GM19328 (cell line): ENCODE measurements around the gene SMG7.
"Not testable (repeated sequence)": the region's sequence is repeated elsewhere in the genome, so short reads cannot be mapped to it uniquely, and the experiment has no call there.

Source experiments
- ATAC-seq: cut with Tn5 transposase; IDR thresholded peaks from one replicate; pipeline ENCODE4 v1.9.1; 2021; ENCODE audit warnings: mild to moderate bottlenecking, moderate library complexity; ENCODE audit not compliant: unreplicated experiment

Gene SMG7, protein sequence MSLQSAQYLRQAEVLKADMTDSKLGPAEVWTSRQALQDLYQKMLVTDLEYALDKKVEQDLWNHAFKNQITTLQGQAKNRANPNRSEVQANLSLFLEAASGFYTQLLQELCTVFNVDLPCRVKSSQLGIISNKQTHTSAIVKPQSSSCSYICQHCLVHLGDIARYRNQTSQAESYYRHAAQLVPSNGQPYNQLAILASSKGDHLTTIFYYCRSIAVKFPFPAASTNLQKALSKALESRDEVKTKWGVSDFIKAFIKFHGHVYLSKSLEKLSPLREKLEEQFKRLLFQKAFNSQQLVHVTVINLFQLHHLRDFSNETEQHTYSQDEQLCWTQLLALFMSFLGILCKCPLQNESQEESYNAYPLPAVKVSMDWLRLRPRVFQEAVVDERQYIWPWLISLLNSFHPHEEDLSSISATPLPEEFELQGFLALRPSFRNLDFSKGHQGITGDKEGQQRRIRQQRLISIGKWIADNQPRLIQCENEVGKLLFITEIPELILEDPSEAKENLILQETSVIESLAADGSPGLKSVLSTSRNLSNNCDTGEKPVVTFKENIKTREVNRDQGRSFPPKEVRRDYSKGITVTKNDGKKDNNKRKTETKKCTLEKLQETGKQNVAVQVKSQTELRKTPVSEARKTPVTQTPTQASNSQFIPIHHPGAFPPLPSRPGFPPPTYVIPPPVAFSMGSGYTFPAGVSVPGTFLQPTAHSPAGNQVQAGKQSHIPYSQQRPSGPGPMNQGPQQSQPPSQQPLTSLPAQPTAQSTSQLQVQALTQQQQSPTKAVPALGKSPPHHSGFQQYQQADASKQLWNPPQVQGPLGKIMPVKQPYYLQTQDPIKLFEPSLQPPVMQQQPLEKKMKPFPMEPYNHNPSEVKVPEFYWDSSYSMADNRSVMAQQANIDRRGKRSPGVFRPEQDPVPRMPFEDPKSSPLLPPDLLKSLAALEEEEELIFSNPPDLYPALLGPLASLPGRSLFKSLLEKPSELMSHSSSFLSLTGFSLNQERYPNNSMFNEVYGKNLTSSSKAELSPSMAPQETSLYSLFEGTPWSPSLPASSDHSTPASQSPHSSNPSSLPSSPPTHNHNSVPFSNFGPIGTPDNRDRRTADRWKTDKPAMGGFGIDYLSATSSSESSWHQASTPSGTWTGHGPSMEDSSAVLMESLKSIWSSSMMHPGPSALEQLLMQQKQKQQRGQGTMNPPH

GRCh38 chr1:183472488-183473216, at the start of gene SMG7:
SMG7 (plus strand) TSS chr1:183472499; CDS start chr1:183472621, 122 bp downstream.
- ATAC-seq, result peak; percentile 12

DNA sequence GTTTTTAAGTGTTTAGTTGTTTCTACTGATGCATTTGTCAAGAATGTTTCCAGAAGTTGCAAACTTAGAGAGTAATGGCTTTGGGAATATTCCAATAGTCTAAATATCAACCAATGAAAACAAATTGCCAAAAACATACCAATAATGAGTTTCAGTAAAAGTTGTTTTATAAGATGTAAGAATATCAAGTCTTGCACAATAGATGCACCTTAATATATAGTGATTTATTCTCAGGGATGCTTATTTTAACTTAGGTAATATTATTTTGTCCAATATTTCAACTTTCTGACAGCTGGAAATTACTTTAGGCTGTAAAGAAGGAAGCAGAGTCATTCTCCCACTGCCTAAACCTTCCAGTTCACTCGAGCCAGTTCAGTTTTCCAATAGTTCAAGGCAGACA, 48.8 kb upstream of the SMG7 start:
- no peak for ATAC-seq

DNA sequence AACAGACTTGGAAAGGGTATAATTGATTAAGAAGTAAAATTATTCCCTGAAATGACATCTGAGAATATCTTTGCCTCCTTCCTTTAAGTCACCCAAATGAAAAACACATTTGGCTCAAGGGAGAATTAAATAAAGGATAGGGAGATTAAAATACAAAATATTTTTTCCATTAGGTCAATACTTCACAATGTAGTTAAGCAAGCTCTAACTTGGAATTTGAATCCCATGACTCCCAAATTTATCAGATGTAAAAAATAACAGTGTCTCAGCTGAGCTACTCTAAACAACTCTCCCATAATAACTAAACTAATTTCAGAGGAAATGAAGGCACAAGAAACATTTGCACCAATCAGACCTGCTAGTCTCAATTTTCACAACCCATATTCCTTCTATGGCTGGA, 47.6 kb upstream of the SMG7 start:
- no peak for ATAC-seq

DNA sequence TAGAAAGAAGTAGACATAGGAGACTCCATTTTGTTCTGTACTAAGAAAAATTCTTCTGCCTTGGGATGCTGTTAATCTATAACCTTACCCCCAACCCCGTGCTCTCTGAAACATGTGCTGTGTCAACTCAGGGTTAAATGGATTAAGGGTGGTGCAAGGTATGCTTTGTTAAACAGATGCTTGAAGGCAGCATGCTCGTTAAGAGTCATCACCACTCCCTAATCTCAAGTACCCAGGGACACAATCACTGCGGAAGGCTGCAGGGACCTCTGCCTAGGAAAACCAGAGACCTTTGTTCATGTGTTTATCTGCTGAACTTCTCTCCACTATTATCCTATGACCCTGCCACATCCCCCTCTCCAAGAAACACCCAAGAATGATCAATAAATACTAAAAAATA, 44.7 kb upstream of the SMG7 start:
- not testable (repeated sequence) for ATAC-seq

- no peak for ATAC-seq
Measured at GRCh38 chr1:183431840-183432547, 40.3 kb upstream of the SMG7 start.

- no peak for ATAC-seq
Measured at GRCh38 chr1:183432548-183432875, 39.8 kb upstream of the SMG7 start.

GRCh38 chr1:183433703-183434102, 38.6 kb upstream of the SMG7 start:
- ATAC-seq, result no peak

GRCh38 chr1:183435497-183435896, 36.8 kb upstream of the SMG7 start:
- ATAC-seq, result no peak

DNA sequence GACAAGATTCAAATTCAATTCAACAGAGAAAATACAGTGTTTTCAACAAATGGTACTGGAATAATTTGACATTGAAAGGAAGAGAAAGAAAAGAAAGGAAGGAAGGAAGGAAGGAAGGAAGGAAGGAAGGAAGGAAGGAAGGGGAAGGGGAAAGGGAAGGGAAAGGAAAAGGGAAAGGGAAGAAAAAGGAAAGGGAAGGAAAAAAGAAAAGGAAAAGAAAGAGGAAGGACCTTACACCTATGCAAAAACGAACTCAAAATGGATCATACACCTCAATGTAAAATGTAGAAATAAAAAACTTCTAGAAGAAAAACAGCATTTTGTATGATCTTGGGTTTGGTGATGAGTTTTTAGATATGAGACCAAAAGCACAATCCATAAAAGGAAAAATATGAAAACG, 34.2 kb upstream of the SMG7 start:
- ATAC-seq, result no peak

GRCh38 chr1:183443011-183443410, 29.3 kb upstream of the SMG7 start:
- ATAC-seq, result no peak

DNA sequence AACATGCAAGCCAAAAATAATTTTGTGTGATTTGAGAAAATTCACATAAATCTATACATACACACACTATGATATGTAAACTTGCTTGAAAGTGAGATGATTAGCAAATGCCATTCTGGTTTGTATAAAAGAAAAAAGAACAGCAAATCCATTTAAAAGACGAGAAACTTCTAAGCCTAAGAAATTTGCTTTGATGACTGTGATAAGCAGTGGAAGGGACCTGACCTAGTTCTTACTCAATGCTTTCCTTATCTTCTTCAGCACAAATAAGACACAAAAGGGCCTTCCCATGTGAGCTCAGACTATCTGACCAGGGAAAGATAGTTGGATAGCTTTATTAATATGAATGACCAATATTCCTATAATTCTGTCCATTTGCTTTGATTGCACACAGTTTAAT, 28.8 kb upstream of the SMG7 start:
- no peak for ATAC-seq

DNA sequence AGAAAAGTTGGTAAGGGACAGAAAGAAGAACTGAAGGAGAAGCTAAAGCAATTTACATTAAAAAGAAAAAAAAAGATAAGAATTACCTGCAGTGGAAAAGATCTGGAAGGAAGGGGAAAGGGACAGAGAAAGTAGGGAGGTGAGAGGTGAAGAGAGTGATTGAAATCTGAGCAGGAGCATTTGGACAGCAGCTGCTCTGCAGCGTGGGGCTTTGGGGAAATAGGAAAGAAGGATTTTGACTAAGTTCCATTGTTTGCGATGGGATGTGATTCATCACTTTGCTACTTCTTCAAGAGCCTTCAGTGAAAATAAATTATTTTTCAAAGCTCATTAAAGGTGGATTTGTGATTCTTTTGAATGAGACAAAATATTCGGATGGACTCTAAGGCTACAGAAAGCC, 28.1 kb upstream of the SMG7 start:
- ATAC-seq, result no peak

DNA sequence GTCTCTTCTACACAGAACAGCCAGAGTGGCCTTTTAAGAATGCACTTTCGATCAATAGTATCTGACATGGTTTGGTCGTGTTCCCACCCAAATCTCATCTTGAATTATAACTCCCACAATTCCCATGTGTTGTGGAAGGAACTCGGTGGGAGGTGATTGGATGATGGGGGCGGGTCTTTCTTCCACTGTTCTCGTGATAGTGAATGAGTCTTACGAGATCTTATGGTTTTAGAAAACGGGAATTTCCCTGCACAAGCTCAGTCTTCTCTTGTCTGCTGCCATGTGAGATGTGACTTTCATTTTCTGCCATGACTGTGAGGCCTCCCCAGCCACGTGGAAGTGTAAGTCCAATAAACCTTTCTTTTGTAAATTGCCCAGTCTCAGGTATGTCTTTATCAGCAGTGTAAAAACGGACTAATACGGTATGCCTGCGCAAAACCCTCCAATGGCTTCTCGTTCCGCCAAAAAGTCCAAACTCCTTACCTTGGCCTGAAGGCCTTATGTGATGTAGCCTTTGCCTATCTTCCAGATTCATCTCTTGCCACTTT, 23.0 kb upstream of the SMG7 start:
- ATAC-seq, result no peak

DNA sequence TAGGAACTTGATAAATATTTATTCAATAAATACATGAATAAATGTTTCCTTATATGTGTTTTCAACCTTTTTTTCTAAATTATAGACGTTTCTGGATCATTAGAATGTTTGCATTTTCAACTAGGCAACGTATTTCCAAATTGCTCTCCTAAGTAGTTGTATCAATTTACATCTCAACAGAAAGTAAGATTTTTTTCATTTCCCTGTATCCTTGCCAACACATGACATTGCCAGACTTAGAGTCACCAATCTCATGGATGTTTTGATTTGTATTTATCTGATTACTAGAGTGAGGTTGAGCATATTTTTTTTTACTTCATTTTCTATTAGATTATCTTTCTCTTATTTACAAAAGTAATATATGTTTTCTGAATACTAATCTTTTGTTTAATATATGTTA, 22.2 kb upstream of the SMG7 start:
- no peak for ATAC-seq

DNA sequence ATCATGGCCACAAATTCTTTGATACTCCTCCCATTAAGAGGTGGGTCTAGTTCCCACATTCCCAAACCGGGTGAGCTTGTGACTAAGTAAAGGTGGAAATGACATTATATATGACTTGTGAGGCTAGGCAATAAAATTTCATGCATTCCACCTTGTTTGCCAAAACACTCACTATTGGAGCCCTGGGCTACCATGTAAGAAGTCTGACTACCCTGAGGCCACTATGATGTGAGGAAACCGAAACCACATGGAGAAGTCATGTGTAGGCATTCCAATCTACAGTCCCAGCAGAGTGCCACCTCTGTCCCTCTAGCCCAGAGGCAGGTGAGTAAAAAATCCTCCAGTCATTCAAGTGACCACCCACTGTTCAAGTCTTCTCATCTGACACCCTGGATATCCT, 17.9 kb upstream of the SMG7 start:
- no peak for ATAC-seq

GRCh38 chr1:183456826-183457225, 15.5 kb upstream of the SMG7 start:
- no peak for ATAC-seq

DNA sequence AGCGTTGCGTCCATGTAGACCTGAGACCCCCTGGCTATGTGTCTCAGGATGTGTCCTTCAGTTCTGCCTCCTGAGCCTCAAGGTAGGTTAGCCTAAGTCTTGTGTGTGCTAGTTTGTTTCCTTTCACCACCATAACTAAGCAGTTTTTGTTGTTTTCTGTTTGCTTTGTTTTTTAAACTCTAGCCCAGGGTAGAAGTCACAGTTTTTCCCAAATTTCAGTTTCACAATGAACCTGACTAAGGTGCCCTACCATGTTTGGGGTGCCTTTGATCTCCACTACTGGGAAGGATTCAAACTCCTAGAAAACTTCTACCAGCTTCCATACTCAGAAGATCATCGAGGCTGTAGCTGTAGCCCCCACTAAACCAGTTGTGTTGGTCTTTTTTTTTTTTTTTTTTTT, 14.8 kb upstream of the SMG7 start:
- no peak for ATAC-seq

DNA sequence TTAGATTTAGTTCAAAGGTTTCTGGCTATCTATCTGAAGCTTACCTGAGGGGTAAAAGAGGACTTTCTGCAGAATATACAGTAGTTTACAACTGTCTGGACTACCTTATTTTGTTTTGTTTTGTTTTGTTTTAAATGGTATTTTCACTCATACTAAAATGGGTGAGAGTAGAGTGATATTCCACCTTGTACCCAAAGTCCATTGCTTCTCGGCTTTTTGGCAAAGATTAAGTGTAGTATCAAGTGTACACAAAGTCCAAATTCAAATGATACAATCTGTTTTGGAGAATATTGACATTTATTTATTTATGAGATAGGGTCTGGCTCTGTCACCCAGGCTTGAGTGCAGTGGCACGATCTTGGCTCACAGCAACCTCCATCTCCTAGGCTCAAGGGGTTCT, 11.7 kb upstream of the SMG7 start:
- no peak for ATAC-seq

DNA sequence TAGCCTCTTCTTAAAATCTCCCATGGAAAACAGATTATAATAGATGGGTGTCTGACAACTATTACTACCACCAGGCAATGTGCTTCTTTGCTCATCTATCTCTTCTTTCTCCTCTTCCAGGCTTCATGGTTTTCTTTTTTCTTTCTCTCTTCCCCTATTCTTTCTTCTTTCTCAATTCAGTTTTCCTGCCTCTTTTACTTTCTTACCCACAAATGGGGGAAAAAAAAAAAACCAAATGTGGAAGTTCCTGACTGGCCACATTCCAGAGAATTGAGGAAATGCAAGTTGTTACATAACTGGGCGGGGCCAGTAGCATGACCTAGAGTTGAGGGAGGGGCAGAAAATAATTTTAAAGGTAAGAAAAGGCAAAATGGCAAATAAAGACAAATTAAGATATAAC, 10.9 kb upstream of the SMG7 start:
- ATAC-seq, result no peak

DNA sequence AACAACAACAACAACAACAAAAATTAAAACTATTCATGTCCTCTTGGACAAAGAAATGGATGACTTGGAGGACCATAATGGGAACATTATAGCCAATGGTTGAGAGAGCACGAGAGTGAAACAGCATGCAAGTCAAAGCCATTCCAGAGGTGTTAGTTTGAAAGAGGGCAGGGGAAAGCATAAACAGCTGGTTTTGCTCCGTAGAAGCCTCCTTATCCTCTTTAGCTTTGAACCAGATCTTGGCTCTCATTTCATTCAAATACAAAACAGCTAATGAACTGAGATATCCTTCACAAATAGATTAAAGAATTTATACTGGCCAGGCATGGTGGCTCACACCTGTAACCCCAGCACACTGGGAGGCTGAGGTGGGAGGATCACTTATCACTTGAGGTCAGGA, 8.7 kb upstream of the SMG7 start:
- ATAC-seq, result no peak
